Measurements from ENCODE around the gene APOL3. TPM values are rescaled to one million over a fixed set of nuclear protein-coding genes. Genes with fewer than 3 reads are reported as not detected.
"Not testable (repeated sequence)": the region's sequence is repeated elsewhere in the genome, so short reads cannot be mapped to it uniquely, and the experiment has no call there.

Gene APOL3
- total and polyA plus RNA-seq, 5 donors, result 22.9 to 33.1 (median 25.4) TPM

DNA sequence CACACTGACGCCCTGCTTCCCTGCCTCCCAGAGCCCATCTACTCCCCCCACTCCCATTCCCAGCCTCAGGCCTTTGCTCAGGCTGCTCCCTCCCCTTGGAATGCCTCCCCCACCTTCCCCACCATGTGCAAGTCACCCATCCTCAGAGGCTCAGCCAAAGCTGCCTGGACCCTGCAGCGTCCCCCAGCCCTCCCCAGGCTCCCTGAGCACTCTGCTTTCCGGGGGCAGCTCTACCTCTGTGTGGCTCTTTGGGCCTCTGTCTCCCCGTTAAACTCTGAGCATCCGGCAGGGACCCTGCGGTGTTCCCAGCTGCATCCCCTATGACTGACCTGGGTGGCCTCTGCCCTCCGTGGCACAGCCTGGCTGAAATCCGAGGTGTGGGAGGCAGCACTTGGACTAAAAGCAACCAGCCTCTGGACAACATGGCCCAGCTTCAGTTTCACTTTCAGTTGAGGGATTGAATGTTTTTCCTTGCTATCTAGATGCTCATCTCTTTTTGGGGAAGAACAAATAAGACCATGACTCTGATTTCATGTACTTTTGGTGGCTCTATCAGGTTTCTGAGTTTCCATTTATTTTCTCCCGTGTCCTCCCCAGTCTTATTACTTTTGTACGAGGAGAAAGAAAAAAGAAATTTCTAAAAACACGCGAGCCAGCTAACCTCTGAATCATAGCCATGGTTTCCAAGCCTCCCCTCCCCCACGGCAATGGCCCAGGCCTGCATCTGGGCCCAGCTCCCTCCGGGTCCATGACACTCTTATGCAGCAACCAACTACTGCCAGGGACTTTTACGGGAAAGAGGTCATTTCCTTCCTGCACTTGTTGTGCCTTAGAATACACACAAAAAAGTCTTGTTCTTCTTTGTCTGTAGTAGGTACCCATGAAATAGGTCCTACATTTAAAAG lies 3.8 kb downstream of the APOL3 start:
- Histone ChIP-seq H3K9me3 (ENCODE audit: control insufficient read depth, low read length) (no peaks in the 10 kb centered on the region), H3K4me3 (ENCODE audit: low read length) (peak overlapping the region; percentile 72), H3K27ac (ENCODE audit: low read length) (peak overlapping the region; percentile 49), H3K4me1 (ENCODE audit: control insufficient read depth, insufficient read depth, low read length) (peaks cover 26% of the 10 kb centered on the region), H3K27me3 (ENCODE audit: control insufficient read depth, insufficient read depth) (no peaks in the 10 kb centered on the region)
- intact Hi-C loops (cut with DNase I), result loop anchor here in 1 of 4 donors (10.0 kb wide), 1 partner anchor 328 kb away; the partner anchor contains the start of gene TXN2
- DNase-seq (peak; percentile 91 to 95 (median 93)), ATAC-seq (peak; percentile 87 to 89)
- 23% methylated on average over 15 of the region's 15 CpGs for WGBS

- 49% methylated on average over 8 of the region's 8 CpGs for WGBS
- ATAC-seq, result no peak
- H3K27me3 ChIP-seq (ENCODE audit: control insufficient read depth, insufficient read depth), result no peaks in the 10 kb centered on the region
- intact Hi-C loops (cut with DNase I), result loop anchor here in 1 of 4 donors (10.0 kb wide), 1 partner anchor 329 kb away; the partner anchor contains the start of gene TXN2
- peaks cover 22% of the 10 kb centered on the region for H3K4me1 ChIP-seq (ENCODE audit: control insufficient read depth, insufficient read depth, low read length)
- peak overlapping the region; percentile 49 for H3K27ac ChIP-seq (ENCODE audit: low read length)
- H3K9me3 ChIP-seq (ENCODE audit: control insufficient read depth, low read length), result no peaks in the 10 kb centered on the region
- no peak for DNase-seq
- H3K4me3 ChIP-seq (ENCODE audit: low read length), result peak overlapping the region; percentile 72
Observed at GRCh38 chr22:36156119-36156514, 4.4 kb downstream of the APOL3 start.

GRCh38 chr22:36155702-36156101 lies 4.9 kb downstream of the APOL3 start:
- peaks cover 22% of the 10 kb centered on the region for H3K4me1 ChIP-seq (ENCODE audit: control insufficient read depth, insufficient read depth, low read length)
- no peaks in the 10 kb centered on the region for H3K9me3 ChIP-seq (ENCODE audit: control insufficient read depth, low read length)
- intact Hi-C loops (cut with DNase I), result loop anchor here in 1 of 4 donors (10.0 kb wide), 1 partner anchor 329 kb away; the partner anchor contains the start of gene TXN2
- H3K27me3 ChIP-seq (ENCODE audit: control insufficient read depth, insufficient read depth), result no peaks in the 10 kb centered on the region
- peak; percentile 79 to 88 (median 82) for DNase-seq
- peak overlapping the region; percentile 72 for H3K4me3 ChIP-seq (ENCODE audit: low read length)
- WGBS, result 45% methylated on average over 7 of the region's 7 CpGs
- H3K27ac ChIP-seq (ENCODE audit: low read length), result peak overlapping the region; percentile 49
- peak; percentile 83 to 86 for ATAC-seq

GRCh38 chr22:36154423-36154945 lies 6.1 kb downstream of the APOL3 start:
- Histone ChIP-seq H3K9me3 (ENCODE audit: control insufficient read depth, low read length) (no peaks in the 10 kb centered on the region), H3K27ac (ENCODE audit: low read length) (peak overlapping the region; percentile 49), H3K4me3 (ENCODE audit: low read length) (no peak overlapping the region), H3K4me1 (ENCODE audit: control insufficient read depth, insufficient read depth, low read length) (peaks cover 22% of the 10 kb centered on the region), H3K27me3 (ENCODE audit: control insufficient read depth, insufficient read depth) (no peaks in the 10 kb centered on the region)
- no peak for DNase-seq
- 92% methylated on average over 3 of the region's 3 CpGs for WGBS
- no peak for ATAC-seq
- intact Hi-C loops (cut with DNase I), result loop anchor here in 1 of 4 donors (10.0 kb wide), 1 partner anchor 330 kb away; the partner anchor contains the start of gene TXN2

DNA sequence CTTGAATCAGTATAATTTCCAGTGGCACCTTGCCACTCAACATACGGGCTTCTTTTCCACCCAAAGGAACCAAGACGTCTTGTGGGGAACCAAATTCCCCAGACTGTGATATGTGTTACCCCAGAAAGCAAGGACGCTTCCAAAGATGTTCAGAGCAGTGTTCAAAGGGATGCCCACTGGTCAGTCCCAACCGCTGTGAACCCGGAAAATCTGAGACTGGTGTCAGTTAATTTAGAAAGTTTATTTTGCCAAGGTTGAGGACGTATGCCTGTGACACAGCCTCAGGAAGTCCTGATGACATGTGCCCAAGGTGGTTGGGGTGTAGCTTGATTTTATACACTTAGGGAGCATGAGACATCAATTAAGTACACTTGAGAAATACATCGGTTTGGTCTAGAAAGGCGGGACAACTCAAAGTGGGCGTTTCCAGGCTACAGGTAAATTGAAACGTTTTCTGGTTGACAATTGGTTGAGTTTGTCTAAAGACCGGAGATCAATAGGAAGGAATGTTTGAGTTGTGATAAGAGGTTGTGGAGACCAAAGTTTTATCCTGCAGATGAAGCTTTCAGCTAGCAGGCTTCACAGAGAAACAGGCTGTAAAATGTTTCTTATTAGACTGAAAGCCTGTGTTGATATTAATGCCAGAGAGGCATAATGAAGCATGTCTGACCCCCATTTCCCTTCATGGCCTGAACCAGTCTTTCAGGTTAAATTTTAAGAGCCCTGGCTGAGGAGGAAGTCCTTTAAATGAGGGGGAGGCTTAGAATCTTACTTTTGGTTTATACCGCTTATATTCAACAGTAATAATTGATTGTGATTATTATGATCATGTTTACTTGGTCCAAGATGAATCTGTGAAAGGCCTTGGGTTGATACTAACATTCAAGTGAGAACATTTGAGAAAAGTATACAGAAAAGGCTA lies 6.8 kb downstream of the APOL3 start:
- Histone ChIP-seq H3K4me3 (ENCODE audit: low read length) (no peak overlapping the region), H3K9me3 (ENCODE audit: control insufficient read depth, low read length) (no peaks in the 10 kb centered on the region), H3K27ac (ENCODE audit: low read length) (peak overlapping the region; percentile 43), H3K4me1 (ENCODE audit: control insufficient read depth, insufficient read depth, low read length) (peaks cover 20% of the 10 kb centered on the region), H3K27me3 (ENCODE audit: control insufficient read depth, insufficient read depth) (no peaks in the 10 kb centered on the region)
- intact Hi-C loops (cut with DNase I), result loop anchor here in 1 of 4 donors (10.0 kb wide), 1 partner anchor 331 kb away; the partner anchor contains the start of gene TXN2
- ATAC-seq (no peak), DNase-seq (no peak)
- 75% methylated on average over 12 of the region's 12 CpGs for WGBS

DNA sequence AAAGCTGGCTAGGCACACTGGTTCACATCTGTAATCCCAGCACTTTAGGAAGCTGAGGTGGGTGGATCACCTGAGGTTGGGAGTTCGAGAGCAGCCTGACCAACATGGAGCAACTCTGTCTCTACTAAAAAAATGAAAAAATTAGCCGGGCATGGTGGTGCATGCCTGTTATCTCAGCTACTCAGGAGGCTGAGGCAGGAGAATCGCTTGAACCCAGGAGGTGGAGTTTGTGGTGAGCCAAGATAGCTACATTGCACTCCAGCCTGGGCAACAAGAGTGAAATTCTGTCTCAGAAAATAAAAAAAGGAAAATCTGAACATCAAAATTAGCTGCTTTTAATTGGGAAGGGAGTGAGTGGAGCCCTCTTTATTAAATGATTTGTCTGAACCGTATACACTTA lies 7.7 kb downstream of the APOL3 start:
- DNase-seq; H3K9me3 ChIP-seq (ENCODE audit: control insufficient read depth, low read length); H3K27me3 ChIP-seq (ENCODE audit: control insufficient read depth, insufficient read depth); H3K4me3 ChIP-seq (ENCODE audit: low read length); H3K27ac ChIP-seq (ENCODE audit: low read length); ATAC-seq: not testable (repeated sequence)
- intact Hi-C loops (cut with DNase I), result loop anchor here in 1 of 4 donors (10.0 kb wide), 1 partner anchor 332 kb away; the partner anchor contains the start of gene TXN2
- WGBS, result 89% methylated on average over 4 of the region's 4 CpGs
- peaks cover 18% of the 10 kb centered on the region for H3K4me1 ChIP-seq (ENCODE audit: control insufficient read depth, insufficient read depth, low read length)

DNA sequence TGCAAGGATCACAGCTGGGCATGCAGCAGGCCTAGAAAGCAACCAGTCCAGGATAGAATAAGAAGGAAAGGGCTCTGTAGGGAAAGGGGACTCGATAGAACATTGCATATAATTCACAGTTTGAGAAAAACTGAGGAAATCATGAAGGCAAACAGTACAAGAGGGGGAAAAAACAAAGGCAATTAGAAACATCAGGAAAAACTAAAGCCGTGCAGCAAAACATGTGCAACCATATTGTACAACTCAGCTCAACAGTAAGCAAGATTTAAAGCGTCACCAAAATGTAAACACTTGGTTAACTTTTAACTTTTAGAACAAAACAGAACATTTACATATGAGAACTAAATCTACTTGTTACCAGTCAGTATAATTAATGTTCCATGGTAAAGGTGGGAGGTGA lies 8.5 kb downstream of the APOL3 start:
- peak overlapping the region; percentile 75 for H3K27ac ChIP-seq (ENCODE audit: low read length)
- intact Hi-C loops (cut with DNase I), result loop anchor here in 1 of 4 donors (10.0 kb wide), 1 partner anchor 333 kb away; the partner anchor contains the start of gene TXN2

GRCh38 chr22:36151006-36151595 lies 9.5 kb downstream of the APOL3 start:
- H3K4me3 ChIP-seq (ENCODE audit: low read length), result no peak overlapping the region
- H3K9me3 ChIP-seq (ENCODE audit: control insufficient read depth, low read length), result no peaks in the 10 kb centered on the region
- 43% methylated on average over 3 of the region's 3 CpGs for WGBS
- ATAC-seq (no peak), DNase-seq (no peak)
- peaks cover 20% of the 10 kb centered on the region for H3K4me1 ChIP-seq (ENCODE audit: control insufficient read depth, insufficient read depth, low read length)
- intact Hi-C loops (cut with DNase I), result loop anchor here in 1 of 4 donors (10.0 kb wide), 1 partner anchor 334 kb away; the partner anchor contains the start of gene TXN2
- H3K27ac ChIP-seq (ENCODE audit: low read length), result peak overlapping the region; percentile 84
- H3K27me3 ChIP-seq (ENCODE audit: control insufficient read depth, insufficient read depth), result no peaks in the 10 kb centered on the region

More for the DNA sequence above, 8.5 kb downstream of the APOL3 start:
- H3K4me1 ChIP-seq (ENCODE audit: control insufficient read depth, insufficient read depth, low read length), result peaks cover 24% of the 10 kb centered on the region
- no peaks in the 10 kb centered on the region for H3K27me3 ChIP-seq (ENCODE audit: control insufficient read depth, insufficient read depth)
- WGBS, result 86% methylated on average over 3 of the region's 3 CpGs
- H3K9me3 ChIP-seq (ENCODE audit: control insufficient read depth, low read length), result no peaks in the 10 kb centered on the region
- DNase-seq (no peak), ATAC-seq (no peak)
- H3K4me3 ChIP-seq (ENCODE audit: low read length), result no peak overlapping the region

GRCh38 chr22:36149441-36149840 lies 11.1 kb downstream of the APOL3 start:
- WGBS, result 59% methylated on average over 4 of the region's 4 CpGs
- ATAC-seq, result no peak
- Histone ChIP-seq H3K4me1 (ENCODE audit: control insufficient read depth, insufficient read depth, low read length) (peaks cover 8% of the 10 kb centered on the region), H3K27ac (ENCODE audit: low read length) (no peak overlapping the region), H3K9me3 (ENCODE audit: control insufficient read depth, low read length) (no peaks in the 10 kb centered on the region), H3K27me3 (ENCODE audit: control insufficient read depth, insufficient read depth) (no peaks in the 10 kb centered on the region), H3K4me3 (ENCODE audit: low read length) (no peak overlapping the region)
- no peak for DNase-seq
- intact Hi-C loops (cut with DNase I), result loop anchor here (5.0 to 10.0 kb wide), 3 partner anchors 33 to 135 kb away; no protein-coding TSS in a partner anchor

- Histone ChIP-seq H3K9me3 (ENCODE audit: control insufficient read depth, low read length) (no peaks in the 10 kb centered on the region), H3K4me1 (ENCODE audit: control insufficient read depth, insufficient read depth, low read length) (peaks cover 8% of the 10 kb centered on the region), H3K27me3 (ENCODE audit: control insufficient read depth, insufficient read depth) (no peaks in the 10 kb centered on the region), H3K27ac (ENCODE audit: low read length) (no peak overlapping the region), H3K4me3 (ENCODE audit: low read length) (no peak overlapping the region)
- ATAC-seq (no peak), DNase-seq (no peak)
- intact Hi-C loops (cut with DNase I), result loop anchor here (5.0 to 10.0 kb wide), 3 partner anchors 34 to 136 kb away; no protein-coding TSS in a partner anchor
- WGBS, result 91% methylated on average over 8 of the region's 8 CpGs
Observed at GRCh38 chr22:36148411-36148810, 12.1 kb downstream of the APOL3 start.
